ENCODE measurements around the gene AFAP1L1.

DNA sequence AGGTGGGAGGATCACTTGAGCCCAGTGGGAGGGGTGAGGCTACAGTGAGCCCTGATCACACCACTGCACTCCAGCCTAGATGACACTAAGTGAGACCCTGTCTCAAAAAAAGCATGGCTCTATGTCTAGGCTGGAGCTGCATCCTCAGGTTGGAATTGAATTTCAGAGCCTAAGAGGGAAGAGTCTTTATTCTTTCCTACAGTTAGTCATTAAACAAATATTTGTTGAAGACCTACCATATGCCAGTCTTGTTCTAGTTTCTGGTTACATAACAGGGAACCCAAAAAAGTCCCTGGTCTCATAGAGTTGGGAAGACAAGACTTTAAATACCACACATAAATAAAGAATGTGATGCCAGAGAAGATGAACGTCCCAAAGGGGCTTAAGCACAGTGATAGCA lies 66.7 kb downstream of the AFAP1L1 start:
- no peak for TF ChIP-seq FOXA1 (IDR thresholded peaks at IDR 0.05)
- TF ChIP-seq, protein P1, sequence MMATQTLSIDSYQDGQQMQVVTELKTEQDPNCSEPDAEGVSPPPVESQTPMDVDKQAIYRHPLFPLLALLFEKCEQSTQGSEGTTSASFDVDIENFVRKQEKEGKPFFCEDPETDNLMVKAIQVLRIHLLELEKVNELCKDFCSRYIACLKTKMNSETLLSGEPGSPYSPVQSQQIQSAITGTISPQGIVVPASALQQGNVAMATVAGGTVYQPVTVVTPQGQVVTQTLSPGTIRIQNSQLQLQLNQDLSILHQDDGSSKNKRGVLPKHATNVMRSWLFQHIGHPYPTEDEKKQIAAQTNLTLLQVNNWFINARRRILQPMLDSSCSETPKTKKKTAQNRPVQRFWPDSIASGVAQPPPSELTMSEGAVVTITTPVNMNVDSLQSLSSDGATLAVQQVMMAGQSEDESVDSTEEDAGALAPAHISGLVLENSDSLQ (IDR thresholded peaks at IDR 0.05), result no peak
- TF ChIP-seq SUZ12 (IDR thresholded peaks at IDR 0.05), result no peak
- TF ChIP-seq HDGF (IDR thresholded peaks at IDR 0.05; ENCODE audit: borderline replicate concordance), result no peak
- TF ChIP-seq NFRKB (IDR thresholded peaks at IDR 0.05), result no peak
- no peak for TF ChIP-seq BHLHE40 (IDR thresholded peaks at IDR 0.05; ENCODE audit: borderline replicate concordance)
